Body of pancreas (tissue), 4 donors: ENCODE data around the gene MYL3. TPM values are rescaled to one million over a fixed set of nuclear protein-coding genes. Genes with fewer than 3 reads are reported as not detected.
A peak's percentile ranks its signal among the peaks of the same experiment; 100 is the strongest.

Experiments
- ATAC-seq: fragments of 150-250 bp; one replicate; pipeline ENCODE4 v1.9.1; 2016
- DNase-seq, 4 donors: peaks; one replicate each; pipeline ENCODE4 v3.0.0-alpha.2; 2019
- H3K27ac ChIP-seq, 4 donors: fragments of 200-600 bp; sonication (generic); 1 replicate in 3 of 4; 2 replicates in 1 of 4; pipeline versions ENCODE4 v1.5.1 to v1.6.1; 2016 to 2019; ENCODE audit warnings: mild to moderate bottlenecking in 1 of 4, mixed read lengths in 1 of 4, moderate library complexity in 1 of 4
- H3K27me3 ChIP-seq, 2 donors: fragments of 200-600 bp; sonication (generic); one replicate each; pipeline ENCODE4 v1.6.0; 2016; ENCODE audit warnings: mild to moderate bottlenecking in 1 of 2
- H3K36me3 ChIP-seq, 2 donors: fragments of 200-600 bp; sonication (generic); replicated peaks in 1 of 2; 2 replicates each; pipeline ENCODE4 v1.5.1; 2016; ENCODE audit warnings: low read depth in 2 of 2; ENCODE audit not compliant: insufficient read depth in 1 of 2
- H3K4me1 ChIP-seq: fragments of 200-600 bp; sonication (generic); one replicate; pipeline ENCODE4 v1.6.0; 2016
- H3K4me3 ChIP-seq, 2 donors: fragments of 200-600 bp; sonication (generic); 1 replicate in 1 of 2; 2 replicates in 1 of 2; pipeline ENCODE4 v1.5.1; 2016 to 2019
- H3K9me3 ChIP-seq, 3 donors: fragments of 200-600 bp; sonication (generic); 1 replicate in 2 of 3; 2 replicates in 1 of 3; pipeline ENCODE4 v1.5.1; 2016
- CTCF ChIP-seq, 7 experiments: fragments of 450-650 bp in 4 of 7; fragments of 200-600 bp in 3 of 7; sonication (generic) in 3 of 7; IDR thresholded peaks; one replicate each; pipeline ENCODE4 v1.5.1; 2016 to 2019; ENCODE audit warnings: antibody characterized with exemption in 7 of 7
- POLR2A ChIP-seq, 3 donors: fragments of 450-650 bp; IDR thresholded peaks; one replicate each; pipeline ENCODE4 v1.6.1; 2016; ENCODE audit warnings: antibody characterized with exemption in 3 of 3, mild to moderate bottlenecking in 2 of 3
- WGBS, 2 donors: methylation state at CpG; one replicate each; pipeline ENCODE4 v1.1.5; 2017; 5-methylcytosine and 5-hydroxymethylcytosine counted together
- intact Hi-C: fragments of 100-400 bp; cut with DNase I; formaldehyde crosslinking; loops from one replicate; pipeline ENCODE4 v1.15.1; 2023
- total RNA-seq, 2 donors: library from RNA; depleted of rRNA; stranded (reverse); fragments of >200 nt; gene quantifications; one replicate each; pipeline ENCODE4 v1.1.0, GENCODE V29; 2016

MYL3 gene
- total RNA-seq, 2 donors from 2014 or later: 10.4 TPM; not detected in 1

GRCh38 chr3:46835054-46835453, 28.2 kb downstream of the MYL3 start:
- no peak for TF ChIP-seq CTCF (IDR thresholded peaks at IDR 0.05)
- peak in 1 of 3 donors; percentile 7 for TF ChIP-seq POLR2A (IDR thresholded peaks at IDR 0.05)
- intact Hi-C loops: no loop called here
- Histone ChIP-seq H3K4me1 (peaks cover 6% of the 10 kb centered on the region), H3K27me3 (no peaks in the 10 kb centered on the region), H3K27ac (no peak overlapping the region), H3K4me3 (no peak overlapping the region), H3K36me3 (no peaks in the 10 kb centered on the region), H3K9me3 (no peaks in the 10 kb centered on the region)
- DNase-seq (peak; percentile 35 to 68 (median 44)), ATAC-seq (peak; percentile 70)
- WGBS, 2 donors: 52 to 61% methylated on average over 12 of the region's 12 CpGs

- TF ChIP-seq CTCF (IDR thresholded peaks at IDR 0.05) (no peak), POLR2A (IDR thresholded peaks at IDR 0.05) (no peak)
- intact Hi-C loops: no loop called here
- no peak for ATAC-seq
- Histone ChIP-seq H3K36me3 (no peaks in the 10 kb centered on the region), H3K27me3 (no peaks in the 10 kb centered on the region), H3K27ac (no peak overlapping the region), H3K4me1 (peaks cover 6% of the 10 kb centered on the region), H3K4me3 (no peak overlapping the region), H3K9me3 (no peaks in the 10 kb centered on the region)
- 93 to 95% methylated on average over 49 to 59 of the region's 65 CpGs for WGBS, 2 donors
- DNase-seq: no peak
These were observed 29.6 kb downstream of the MYL3 start for GRCh38 chr3:46833346-46834300.

GRCh38 chr3:46831841-46832240, 31.4 kb downstream of the MYL3 start:
- peaks cover 6% of the 10 kb centered on the region for H3K4me1 ChIP-seq
- H3K4me3 ChIP-seq: no peak overlapping the region
- no peaks in the 10 kb centered on the region for H3K27me3 ChIP-seq
- no peak for ATAC-seq
- no peak for DNase-seq
- intact Hi-C loops: no loop called here
- TF ChIP-seq POLR2A (IDR thresholded peaks at IDR 0.05) (no peak), CTCF (IDR thresholded peaks at IDR 0.05) (no peak)
- WGBS, 2 donors: 60 to 67% methylated on average over 1 of the region's 1 CpG
- H3K27ac ChIP-seq: no peak overlapping the region
- H3K36me3 ChIP-seq: no peaks in the 10 kb centered on the region
- no peaks in the 10 kb centered on the region for H3K9me3 ChIP-seq

GRCh38 chr3:46831316-46831715, 31.9 kb downstream of the MYL3 start:
- TF ChIP-seq POLR2A (IDR thresholded peaks at IDR 0.05) (no peak), CTCF (IDR thresholded peaks at IDR 0.05) (no peak)
- DNase-seq (no peak), ATAC-seq (no peak)
- Histone ChIP-seq H3K27me3 (no peaks in the 10 kb centered on the region), H3K9me3 (no peaks in the 10 kb centered on the region), H3K4me1 (peaks cover 6% of the 10 kb centered on the region), H3K4me3 (no peak overlapping the region), H3K27ac (no peak overlapping the region), H3K36me3 (no peaks in the 10 kb centered on the region)
- intact Hi-C loops: no loop called here
- 77 to 85% methylated on average over 3 of the region's 3 CpGs for whole genome bisulfite sequencing, 2 donors
